ENCODE data around the gene POU2F1.

The POU2F1 gene

GRCh38 chr1:167272369-167272957, 51.8 kb downstream of the POU2F1 start:
- no peak for DNase-seq (ENCODE audit: low spot score)

- DNase-seq (ENCODE audit: low spot score) = no peak
Measured at GRCh38 chr1:167273027-167273800, 52.5 kb downstream of the POU2F1 start.

- no peak for DNase-seq (ENCODE audit: low spot score)
Measured at GRCh38 chr1:167274061-167274460, 53.4 kb downstream of the POU2F1 start.

- no peak for DNase-seq (ENCODE audit: low spot score)
Measured at GRCh38 chr1:167276969-167277368, 56.3 kb downstream of the POU2F1 start.

- DNase-seq (ENCODE audit: low spot score) = no peak
Measured at GRCh38 chr1:167278497-167278896, 57.8 kb downstream of the POU2F1 start.

GRCh38 chr1:167280912-167281311, 60.2 kb downstream of the POU2F1 start:
- no peak for DNase-seq (ENCODE audit: low spot score)

- DNase-seq (ENCODE audit: low spot score) = no peak
Measured at GRCh38 chr1:167288390-167289074, 67.8 kb downstream of the POU2F1 start.

- DNase-seq (ENCODE audit: low spot score) = no peak
Measured at GRCh38 chr1:167289075-167289442, 68.4 kb downstream of the POU2F1 start.

GRCh38 chr1:167289966-167290365, 69.3 kb downstream of the POU2F1 start:
- no peak for DNase-seq (ENCODE audit: low spot score)

GRCh38 chr1:167291539-167292185, 71.0 kb downstream of the POU2F1 start:
- DNase-seq (ENCODE audit: low spot score) = no peak

GRCh38 chr1:167292216-167292615, 71.5 kb downstream of the POU2F1 start:
- no peak for DNase-seq (ENCODE audit: low spot score)

GRCh38 chr1:167293057-167293456, 72.4 kb downstream of the POU2F1 start:
- DNase-seq (ENCODE audit: low spot score) = no peak

GRCh38 chr1:167294528-167294927, 73.8 kb downstream of the POU2F1 start:
- DNase-seq (ENCODE audit: low spot score) = no peak

- no peak for DNase-seq (ENCODE audit: low spot score)
Measured at GRCh38 chr1:167297222-167298214, 76.8 kb downstream of the POU2F1 start.

- DNase-seq (ENCODE audit: low spot score) = no peak
Measured at GRCh38 chr1:167298325-167298724, 77.6 kb downstream of the POU2F1 start.

GRCh38 chr1:167301355-167301754, 80.7 kb downstream of the POU2F1 start:
- no peak for DNase-seq (ENCODE audit: low spot score)

GRCh38 chr1:167304165-167304564, 83.5 kb downstream of the POU2F1 start:
- DNase-seq (ENCODE audit: low spot score) = no peak

GRCh38 chr1:167305059-167305705, 84.5 kb downstream of the POU2F1 start:
- no peak for DNase-seq (ENCODE audit: low spot score)

- no peak for DNase-seq (ENCODE audit: low spot score)
Measured at GRCh38 chr1:167305706-167306277, 85.1 kb downstream of the POU2F1 start.

GRCh38 chr1:167310732-167311131, 90.0 kb downstream of the POU2F1 start:
- no peak for DNase-seq (ENCODE audit: low spot score)

- no peak for DNase-seq (ENCODE audit: low spot score)
Measured at GRCh38 chr1:167312871-167313270, 92.2 kb downstream of the POU2F1 start.

All from ecto neural progenitor cell (in vitro differentiated cells).